Psoas muscle (tissue), 8 donors: ENCODE data around the gene ZC3H18. TPM values are rescaled to one million over a fixed set of nuclear protein-coding genes. Genes with fewer than 3 reads are reported as not detected.
A peak's percentile ranks its signal among the peaks of the same experiment; 100 is the strongest.
"Not testable (repeated sequence)": the region's sequence is repeated elsewhere in the genome, so short reads cannot be mapped to it uniquely, and the experiment has no call there.

Experiments used
- ATAC-seq, 4 donors: fragments of 200-7000 bp; cut with Tn5 transposase; one replicate each; pipeline ENCODE4 v1.9.1; 2020; ENCODE audit warnings: moderate library complexity in 3 of 4, mild to moderate bottlenecking in 2 of 4
- DNase-seq, 2 donors: peaks; one replicate each; pipeline ENCODE4 v3.0.0-alpha.2; 2020
- H3K27ac ChIP-seq: fragments of 200-600 bp; one replicate; pipeline ENCODE4 v1.8.0; 2022
- H3K27me3 ChIP-seq, 3 donors: fragments of 200-600 bp in 1 of 3; one replicate each; pipeline versions ENCODE4 v1.6.1 to v1.8.0; 2013 to 2022; ENCODE audit warnings: low read length in 2 of 3, mild to moderate bottlenecking in 2 of 3, moderate library complexity in 1 of 3; ENCODE audit not compliant: insufficient read depth in 3 of 3
- H3K36me3 ChIP-seq, 2 donors: fragments of 200-600 bp in 1 of 2; one replicate each; pipeline versions ENCODE4 v1.6.1 to v1.8.0; 2013 to 2022; ENCODE audit warnings: low read depth in 1 of 2, mild to moderate bottlenecking in 1 of 2, moderate library complexity in 1 of 2; ENCODE audit not compliant: insufficient read depth in 1 of 2
- H3K4me1 ChIP-seq: fragments of 200-600 bp; one replicate; pipeline ENCODE4 v1.8.0; 2022
- H3K4me3 ChIP-seq: fragments of 200-600 bp; one replicate; pipeline ENCODE4 v1.8.0; 2022; ENCODE audit warnings: mild to moderate bottlenecking
- H3K9me3 ChIP-seq: fragments of 200-600 bp; one replicate; pipeline ENCODE4 v1.8.0; 2022
- CTCF ChIP-seq: fragments of 200-600 bp; IDR thresholded peaks from one replicate; pipeline ENCODE4 v1.8.0; 2022; ENCODE audit warnings: antibody characterized with exemption
- WGBS, 3 donors: extraction: QIAGEN DNeasy Blood & Tissue Kit; methylation state at CpG; one replicate each; pipeline versions ENCODE4 v1.1.6 to v1.1.7; 2013; 5-methylcytosine and 5-hydroxymethylcytosine counted together
- intact Hi-C, 2 donors: fragments of 100-400 bp; cut with DNase I; formaldehyde crosslinking; loops; one replicate each; pipeline versions ENCODE4 v1.11.0 to v1.14.2; 2022
- polyA plus RNA-seq, 3 donors: library from polyadenylated mRNA; stranded (reverse); fragments of 200-250 nt; gene quantifications; one replicate each; pipeline ENCODE4 v1.2.3, GENCODE V29; 2013
- total RNA-seq, 4 donors: library from RNA; stranded (reverse); fragmentation: NEBNext Ultra II Directional in 2 of 4; extraction: Animal tissue kit (Norgen Biotek cat#: 25700) in 2 of 4; gene quantifications; one replicate each; pipeline versions ENCODE4 v1.2.1 to v1.2.4, GENCODE V29; 2021 to 2023
- donor health status: healthy with polysubstance abuse.
- donor health status: DM: no; HTN: no; CAD: no; lungs with moderate emphysema.
- donor health status: Bipolar disorder and iron deficiency.
- donor health status: healthy.
- donor health status: DM: yes; HTN: yes; CAD: no.
- donor health status: DM: no; HTN: no; CAD: no.
- donor health status: DM: no; HTN: no; CAD: no.
- donor health status: DM: yes; HTN: yes; CAD: no.

The ZC3H18 gene
- total and polyA plus RNA-seq, 7 donors = 19.9 to 36.0 (median 28.5) TPM

- no peaks in the 10 kb centered on the region for H3K27me3 ChIP-seq
- H3K4me1 ChIP-seq = no peaks in the 10 kb centered on the region
- intact Hi-C loops = no loop called here
- H3K9me3 ChIP-seq = no peaks in the 10 kb centered on the region
- no peak overlapping the region for H3K27ac ChIP-seq
- no peak for DNase-seq
- H3K4me3 ChIP-seq = no peak overlapping the region
- peaks cover 6 to 76% of the 10 kb centered on the region in 2 donors for H3K36me3 ChIP-seq
- WGBS, 3 donors = 78 to 83% (median 79%) methylated on average over 7 of the region's 7 CpGs
- TF ChIP-seq CTCF = no peak
- ATAC-seq = no peak
Measured at GRCh38 chr16:88602091-88602490, 31.9 kb downstream of the ZC3H18 start.

- no peak for ATAC-seq
- intact Hi-C loops = no loop called here
- Histone ChIP-seq H3K27me3 (no peaks in the 10 kb centered on the region), H3K4me1 (no peaks in the 10 kb centered on the region), H3K27ac (no peak overlapping the region), H3K36me3 (peaks cover 8 to 78% of the 10 kb centered on the region in 2 donors), H3K4me3 (no peak overlapping the region), H3K9me3 (no peaks in the 10 kb centered on the region)
- no peak for DNase-seq
- 71 to 80% (median 80%) methylated on average over 20 of the region's 20 CpGs for WGBS, 3 donors
- TF ChIP-seq CTCF = no peak
Measured at GRCh38 chr16:88605186-88606147, 35.3 kb downstream of the ZC3H18 start.

GRCh38 chr16:88606148-88606757 is 36.0 kb downstream of the ZC3H18 start:
- no peak for TF ChIP-seq CTCF
- Histone ChIP-seq H3K27me3 (no peaks in the 10 kb centered on the region), H3K36me3 (peaks cover 5 to 78% of the 10 kb centered on the region in 2 donors), H3K27ac (no peak overlapping the region), H3K4me1 (no peaks in the 10 kb centered on the region), H3K9me3 (no peaks in the 10 kb centered on the region), H3K4me3 (no peak overlapping the region)
- intact Hi-C loops = no loop called here
- no peak for ATAC-seq
- 85 to 90% (median 88%) methylated on average over 17 of the region's 17 CpGs for WGBS, 3 donors
- no peak for DNase-seq

GRCh38 chr16:88608076-88608475 is 37.9 kb downstream of the ZC3H18 start:
- WGBS, 3 donors = 88 to 92% (median 91%) methylated on average over 6 of the region's 6 CpGs
- Histone ChIP-seq H3K36me3 (peaks cover 2 to 75% of the 10 kb centered on the region in 2 donors), H3K27me3 (no peaks in the 10 kb centered on the region), H3K4me3 (no peak overlapping the region), H3K9me3 (no peaks in the 10 kb centered on the region), H3K27ac (no peak overlapping the region), H3K4me1 (no peaks in the 10 kb centered on the region)
- TF ChIP-seq CTCF = no peak
- no peak for ATAC-seq
- intact Hi-C loops = no loop called here
- DNase-seq = peak in 1 of 2 donors; percentile 1

GRCh38 chr16:88609426-88609825 is 39.2 kb downstream of the ZC3H18 start:
- H3K4me1 ChIP-seq, H3K27me3 ChIP-seq, intact Hi-C loops, ATAC-seq, H3K27ac ChIP-seq, H3K9me3 ChIP-seq, H3K4me3 ChIP-seq: not testable (repeated sequence)
- peaks cover 2 to 79% of the 10 kb centered on the region in 2 donors for H3K36me3 ChIP-seq
- WGBS, 3 donors = 93 to 95% (median 95%) methylated on average over 8 of the region's 8 CpGs
- peak in 1 of 2 donors; percentile 7 for DNase-seq
